Mononuclear cell (primary cell): ENCODE measurements around the gene TBXT. TPM values are rescaled to one million over a fixed set of nuclear protein-coding genes. Genes with fewer than 3 reads are reported as not detected.
"Not testable (repeated sequence)": the region's sequence is repeated elsewhere in the genome, so short reads cannot be mapped to it uniquely, and the experiment has no call there.

Experiments used
- H3K27me3 ChIP-seq: 2 replicates; pipeline ENCODE4 v1.6.0; 2011; ENCODE audit warnings: low read length, control low read depth; ENCODE audit not compliant: insufficient read depth
- H3K4me1 ChIP-seq: 2 replicates; pipeline ENCODE4 v1.5.1; 2011; ENCODE audit warnings: mild to moderate bottlenecking, low read length, control low read depth; ENCODE audit not compliant: insufficient read depth
- H3K4me3 ChIP-seq: 2 replicates; pipeline ENCODE4 v1.5.1; 2011; ENCODE audit warnings: mild to moderate bottlenecking, low read length, moderate library complexity
- H3K9me3 ChIP-seq: 2 replicates; pipeline ENCODE4 v1.5.1; 2011; ENCODE audit warnings: low read depth, mild to moderate bottlenecking, control low read depth, low read length
- total RNA-seq: library from RNA; depleted of rRNA; stranded (reverse); fragments of >200 nt; gene quantifications from one replicate; pipeline ENCODE4 v1.2.3, GENCODE V29; 2012

Gene TBXT
- total RNA-seq, 1 donor: not detected

DNA sequence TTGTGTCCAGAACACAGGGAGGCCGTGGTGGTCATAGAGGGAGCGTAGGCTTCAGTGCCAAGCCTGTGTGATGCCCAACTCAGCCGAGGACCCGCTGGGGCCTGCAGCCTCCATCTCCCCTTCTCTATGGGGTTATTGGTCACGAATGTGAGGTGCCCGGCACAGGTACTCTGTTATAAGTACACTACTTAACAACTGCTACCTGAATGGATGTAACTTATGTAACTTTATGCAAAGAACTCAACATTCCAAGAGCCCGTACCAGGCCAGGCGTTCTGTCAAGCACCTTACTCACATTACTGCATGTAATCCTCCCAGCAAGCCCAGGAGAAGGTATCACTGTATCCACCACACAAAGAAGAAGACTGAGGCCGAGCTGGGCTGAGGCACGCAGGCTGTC is 24.5 kb upstream of the TBXT start:
- no peak overlapping the region for H3K4me3 ChIP-seq

DNA sequence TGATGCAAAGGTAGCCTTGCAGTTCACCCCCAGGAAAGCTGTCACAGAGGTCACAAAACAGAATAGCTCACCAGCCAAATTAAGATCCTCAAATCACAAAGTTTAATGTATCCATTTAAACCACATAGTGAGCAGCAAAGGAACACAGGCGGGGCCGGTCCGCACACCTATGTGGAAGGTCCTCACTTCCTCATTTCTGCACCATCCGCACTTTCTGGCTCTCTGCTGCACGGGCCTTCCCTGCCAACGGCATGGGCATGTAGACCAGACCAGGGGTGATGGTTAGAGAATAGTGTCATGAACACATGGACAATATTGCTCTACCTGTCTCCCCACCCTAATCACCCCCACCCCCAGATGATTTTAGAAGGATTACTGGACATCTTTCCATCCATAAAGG is 12.1 kb upstream of the TBXT start:
- no peak overlapping the region for H3K4me3 ChIP-seq
- H3K27me3 ChIP-seq: peaks cover 6% of the 10 kb centered on the region
- H3K4me1 ChIP-seq: no peaks in the 10 kb centered on the region
- no peaks in the 10 kb centered on the region for H3K9me3 ChIP-seq

More for the DNA sequence above, 24.5 kb upstream of the TBXT start:
- Histone ChIP-seq H3K9me3 (no peaks in the 10 kb centered on the region), H3K4me1 (peaks cover 8% of the 10 kb centered on the region), H3K27me3 (no peaks in the 10 kb centered on the region)

DNA sequence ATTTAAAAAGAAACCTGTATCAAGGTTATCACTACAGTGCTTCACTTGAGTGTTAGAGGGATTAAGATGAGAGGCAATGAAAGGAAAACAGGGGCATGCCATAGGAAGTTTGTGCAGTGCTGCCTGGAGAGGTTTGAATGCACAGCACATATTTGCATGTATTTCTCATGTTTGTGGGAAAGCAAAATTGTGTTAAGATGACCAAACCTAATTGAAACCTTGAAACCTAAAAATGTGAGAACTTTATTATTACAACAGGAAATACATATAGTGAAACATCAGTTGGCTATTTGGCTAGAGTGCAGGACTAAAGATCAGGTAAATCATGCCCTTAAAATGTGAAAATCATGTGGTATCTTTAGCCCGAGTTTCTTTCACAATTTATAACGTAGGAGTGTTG is 8.5 kb upstream of the TBXT start:
- Histone ChIP-seq H3K4me1 (no peaks in the 10 kb centered on the region), H3K9me3 (no peaks in the 10 kb centered on the region), H3K27me3 (peaks cover 26% of the 10 kb centered on the region), H3K4me3 (no peak overlapping the region)

DNA sequence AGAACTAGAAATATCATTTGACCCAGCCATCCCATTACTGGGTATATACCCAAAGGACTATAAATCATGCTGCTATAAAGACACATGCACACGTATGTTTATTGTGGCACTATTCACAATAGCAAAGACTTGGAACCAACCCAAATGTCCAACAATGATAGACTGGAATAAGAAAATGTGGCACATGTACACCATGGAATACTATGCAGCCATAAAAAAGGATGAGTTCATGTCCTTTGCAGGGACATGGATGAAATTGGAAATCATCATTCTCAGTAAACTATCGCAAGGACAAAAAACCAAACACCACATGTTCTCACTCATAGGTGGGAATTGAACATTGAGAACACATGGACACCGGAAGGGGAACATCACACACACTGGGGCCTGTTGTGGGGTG is 7.4 kb upstream of the TBXT start:
- H3K4me3 ChIP-seq, H3K4me1 ChIP-seq, H3K9me3 ChIP-seq: not testable (repeated sequence)
- peaks cover 37% of the 10 kb centered on the region for H3K27me3 ChIP-seq

DNA sequence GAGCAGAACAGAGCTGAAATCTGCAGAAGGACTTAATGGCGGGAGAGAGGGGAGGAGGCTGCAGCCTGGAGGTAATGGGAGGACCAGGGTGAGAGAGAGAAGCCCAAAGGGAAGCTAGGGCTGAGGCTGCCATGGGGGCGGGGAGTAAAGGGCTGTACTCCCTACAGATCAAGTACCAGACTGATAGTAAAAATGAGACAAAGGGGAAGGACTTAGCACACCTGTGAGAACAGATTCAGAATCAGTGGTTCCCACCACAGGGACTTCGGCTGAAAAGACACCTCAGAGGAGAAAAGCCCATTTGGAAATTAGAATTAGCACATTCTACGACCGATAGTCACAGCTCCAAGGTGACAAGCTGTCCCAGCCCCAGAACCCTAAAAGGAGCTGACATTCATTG is 6.4 kb upstream of the TBXT start:
- Histone ChIP-seq H3K4me1 (no peaks in the 10 kb centered on the region), H3K27me3 (peaks cover 45% of the 10 kb centered on the region), H3K9me3 (no peaks in the 10 kb centered on the region), H3K4me3 (no peak overlapping the region)

DNA sequence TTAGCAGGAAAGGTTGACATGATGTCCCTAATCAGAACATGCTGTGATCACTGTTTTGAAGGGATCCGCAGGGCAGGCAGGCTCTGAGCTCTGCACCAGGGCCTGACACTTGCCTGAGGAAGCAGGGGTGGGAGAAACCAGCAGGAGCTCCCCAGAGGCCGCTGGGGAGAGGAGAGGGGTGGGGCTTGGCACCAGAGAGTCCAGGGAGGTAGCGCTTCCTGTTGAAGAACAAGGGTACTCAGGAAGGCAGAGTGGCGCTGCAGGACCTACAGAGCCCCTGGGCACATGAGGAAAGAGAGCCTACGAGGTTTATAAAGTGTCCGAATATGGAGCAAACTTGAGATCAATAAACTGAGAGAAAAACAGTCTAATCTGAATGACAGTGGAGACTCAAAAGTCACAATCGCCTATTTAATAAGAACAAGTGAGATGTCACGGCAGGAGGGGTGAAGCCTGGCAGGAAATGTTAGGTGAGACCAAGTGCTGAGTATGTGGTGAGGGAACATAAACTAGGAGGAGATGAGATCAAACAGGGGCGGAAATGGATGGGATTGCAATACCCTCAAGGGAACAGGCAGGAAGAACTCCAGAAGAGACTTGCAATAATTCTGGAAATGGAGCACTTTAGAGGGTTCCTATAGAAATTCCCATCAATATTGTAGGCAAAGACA is 5.8 kb upstream of the TBXT start:
- no peak overlapping the region for H3K4me3 ChIP-seq
- no peaks in the 10 kb centered on the region for H3K9me3 ChIP-seq
- peaks cover 50% of the 10 kb centered on the region for H3K27me3 ChIP-seq

DNA sequence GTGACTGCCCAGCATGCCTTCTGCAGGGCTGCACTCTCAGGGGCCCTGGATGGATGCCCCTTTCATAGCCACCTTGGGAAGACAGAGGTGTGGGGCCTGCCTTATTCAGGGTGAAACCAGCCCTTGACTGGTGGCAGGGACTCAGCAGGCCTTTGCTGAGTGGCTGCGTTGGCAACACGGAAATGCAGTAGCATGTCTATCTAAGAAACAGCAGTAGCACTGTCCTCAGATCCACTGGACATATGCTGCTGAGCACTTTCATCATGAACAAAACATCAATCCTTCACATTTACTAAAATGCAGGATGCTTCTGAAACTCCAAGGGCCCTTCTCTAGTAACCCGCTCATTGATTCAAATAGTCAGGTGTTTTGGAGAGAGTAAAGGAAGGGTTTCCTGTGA is 4.9 kb upstream of the TBXT start:
- Histone ChIP-seq H3K27me3 (peaks cover 53% of the 10 kb centered on the region), H3K4me1 (peaks cover 6% of the 10 kb centered on the region), H3K4me3 (no peak overlapping the region), H3K9me3 (no peaks in the 10 kb centered on the region)

More for the DNA sequence above, 5.8 kb upstream of the TBXT start:
- peaks cover 3% of the 10 kb centered on the region for H3K4me1 ChIP-seq

DNA sequence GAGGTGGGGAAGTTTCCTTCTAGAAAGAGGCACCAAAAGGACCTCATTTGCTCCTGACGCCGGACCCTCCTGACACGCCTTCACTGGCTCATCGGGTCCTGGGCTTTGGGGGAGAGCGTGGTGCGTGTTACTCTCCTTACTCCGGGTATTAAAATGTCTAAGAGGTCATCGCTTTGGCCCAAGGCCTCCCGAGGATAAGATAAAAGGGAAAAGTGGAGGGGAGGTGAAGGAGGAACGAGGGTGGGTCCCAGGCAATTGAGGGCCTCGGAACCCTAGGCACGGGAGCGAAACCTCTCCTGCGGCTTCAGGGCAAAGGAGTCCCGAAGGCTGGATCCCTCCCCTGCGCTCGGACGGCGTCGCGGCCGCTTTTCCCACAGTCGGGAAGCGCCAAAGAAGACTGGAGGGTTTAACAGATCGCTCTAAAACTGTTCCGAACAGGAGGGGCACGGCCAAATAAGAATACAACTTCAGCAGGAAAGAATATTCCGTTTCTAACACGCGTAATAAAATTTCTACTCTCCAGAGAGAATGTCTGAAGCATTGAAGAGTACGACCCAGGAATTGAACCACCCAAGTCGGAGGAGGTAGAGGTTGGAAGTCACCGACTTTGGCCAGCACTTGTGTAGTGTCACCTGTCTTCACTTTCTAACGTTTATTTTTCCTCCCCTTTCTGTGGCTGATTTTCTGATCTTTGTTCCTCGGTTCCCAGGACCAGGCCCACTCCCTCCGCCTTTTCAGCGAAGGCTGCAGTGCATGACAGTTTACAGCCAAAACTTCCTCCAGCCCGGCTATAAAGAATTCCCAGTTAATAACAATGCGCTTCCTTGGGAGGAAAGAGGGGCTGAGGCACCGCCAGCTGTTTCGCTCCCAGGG is 2.1 kb upstream of the TBXT start:
- no peaks in the 10 kb centered on the region for H3K9me3 ChIP-seq
- no peak overlapping the region for H3K4me3 ChIP-seq
- peaks cover 79% of the 10 kb centered on the region for H3K27me3 ChIP-seq
- peaks cover 6% of the 10 kb centered on the region for H3K4me1 ChIP-seq

DNA sequence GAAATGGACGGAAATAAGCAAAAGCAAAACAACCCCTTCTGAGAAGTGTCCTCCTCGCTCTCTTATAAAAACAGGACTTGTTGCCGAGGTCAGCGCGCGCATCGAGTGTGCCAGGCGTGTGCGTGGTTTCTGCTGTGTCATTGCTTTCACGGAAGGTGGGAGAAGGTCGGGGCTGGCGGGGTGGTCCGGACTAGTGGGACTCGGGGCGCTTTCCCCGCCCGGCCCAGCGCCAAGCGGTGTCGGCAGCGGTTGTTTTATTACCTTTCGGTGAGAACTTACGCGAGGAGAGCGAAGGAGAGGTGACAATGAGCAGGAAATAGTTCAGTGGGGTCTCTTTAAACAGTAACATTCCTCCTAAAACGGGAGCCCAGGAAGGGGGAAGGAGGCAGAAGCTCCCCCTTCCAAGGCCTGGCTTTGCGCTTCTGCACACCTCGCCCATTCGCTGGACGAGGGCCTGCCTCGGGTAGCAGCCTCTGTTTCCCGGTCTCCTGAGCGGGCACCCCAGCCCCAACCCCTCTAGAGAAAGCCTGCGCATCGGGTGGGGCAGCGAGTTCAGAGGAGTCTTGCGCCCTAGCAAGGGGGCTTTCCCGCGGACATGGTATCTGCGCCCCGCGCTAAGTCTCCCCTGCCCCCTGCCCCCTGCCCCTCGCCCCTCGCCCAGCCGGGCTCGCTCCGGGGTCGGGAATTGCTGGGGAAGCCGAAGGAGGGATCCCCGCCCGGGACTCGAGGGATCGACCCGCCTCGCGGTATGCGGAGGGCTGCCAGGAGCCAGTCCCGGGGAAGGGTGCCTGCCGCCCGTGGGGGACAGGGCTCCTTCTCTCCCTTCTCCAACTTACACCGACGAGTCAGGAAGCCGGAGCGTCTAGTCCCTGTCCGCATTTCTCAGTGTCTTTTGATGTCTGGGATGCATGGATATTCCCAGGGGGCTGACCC is 1.2 kb upstream of the TBXT start:
- Histone ChIP-seq H3K27me3 (peaks cover 83% of the 10 kb centered on the region), H3K9me3 (no peaks in the 10 kb centered on the region), H3K4me1 (peaks cover 6% of the 10 kb centered on the region), H3K4me3 (no peak overlapping the region)

DNA sequence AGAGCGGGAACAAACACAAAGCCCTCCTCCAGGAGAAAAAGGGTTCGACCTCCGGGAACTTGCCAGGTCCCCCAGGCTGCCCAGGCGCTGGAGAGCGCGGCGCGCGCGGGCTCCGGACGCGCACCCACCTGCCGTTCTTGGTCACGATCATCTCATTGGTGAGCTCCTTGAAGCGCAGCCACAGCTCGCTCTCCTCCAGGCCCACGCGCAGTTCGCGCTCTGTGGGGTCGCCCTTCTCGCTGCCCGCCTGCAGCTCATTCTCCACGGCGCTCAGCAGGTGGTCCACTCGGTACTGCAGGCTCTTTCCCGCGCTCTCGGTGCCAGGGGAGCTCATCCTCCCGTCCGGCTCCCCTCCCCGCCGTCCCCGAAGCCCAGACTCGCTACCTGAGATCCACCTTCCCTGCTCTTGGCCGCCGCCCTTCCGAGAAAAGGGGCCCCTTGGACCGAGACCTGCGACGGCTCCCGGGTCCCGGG is 356 bp downstream of the TBXT start:
- no peak overlapping the region for H3K4me3 ChIP-seq
- H3K27me3 ChIP-seq: peaks cover 75% of the 10 kb centered on the region
- H3K4me1 ChIP-seq: peaks cover 6% of the 10 kb centered on the region
- no peaks in the 10 kb centered on the region for H3K9me3 ChIP-seq

DNA sequence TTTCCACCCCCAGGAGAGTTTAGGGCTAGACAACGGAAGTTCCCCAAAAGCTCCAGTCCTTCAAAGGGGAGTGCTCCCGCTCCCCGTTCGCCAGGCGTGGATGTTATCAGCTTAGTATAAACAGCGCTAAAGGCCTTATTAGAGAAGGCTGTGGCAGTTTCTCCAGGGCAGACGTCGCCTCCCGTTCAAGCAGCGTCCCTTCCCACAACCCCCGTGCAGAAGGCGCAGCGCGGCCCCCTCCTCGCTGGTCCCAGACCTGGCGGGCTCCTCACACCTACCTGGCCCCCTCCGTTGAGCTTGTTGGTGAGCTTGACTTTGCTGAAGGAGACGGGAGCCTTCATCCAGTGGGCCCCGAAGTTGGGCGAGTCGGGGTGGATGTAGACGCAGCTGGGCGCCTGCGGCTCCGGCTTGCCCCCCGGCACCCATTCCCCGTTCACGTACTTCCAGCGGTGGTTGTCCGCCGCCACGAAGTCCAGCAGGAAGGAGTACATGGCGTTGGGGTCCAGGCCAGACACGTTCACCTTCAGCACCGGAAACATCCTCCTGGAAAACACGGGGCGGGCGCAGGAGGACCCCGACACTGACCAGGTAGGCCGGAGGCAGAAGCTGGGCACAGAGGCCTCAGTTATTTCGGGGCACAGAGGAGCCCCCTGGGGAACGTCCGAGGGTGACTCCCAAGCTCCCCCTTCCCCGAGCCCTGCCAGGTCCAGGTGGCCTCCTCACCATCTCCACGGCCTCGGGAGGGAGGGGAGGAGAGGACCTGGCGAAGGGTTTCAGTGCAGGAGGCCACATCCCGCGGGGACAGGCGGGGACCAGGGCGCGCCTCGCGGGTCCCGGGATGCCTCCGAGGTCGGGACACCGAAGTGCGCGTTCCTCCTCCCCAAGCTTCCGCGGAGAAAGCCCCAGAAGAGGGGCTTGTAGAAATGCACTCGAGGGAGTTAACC is 1.1 kb downstream of the TBXT start:
- peaks cover 6% of the 10 kb centered on the region for H3K4me1 ChIP-seq
- H3K4me3 ChIP-seq: no peak overlapping the region
- H3K9me3 ChIP-seq: no peaks in the 10 kb centered on the region
- peaks cover 68% of the 10 kb centered on the region for H3K27me3 ChIP-seq

DNA sequence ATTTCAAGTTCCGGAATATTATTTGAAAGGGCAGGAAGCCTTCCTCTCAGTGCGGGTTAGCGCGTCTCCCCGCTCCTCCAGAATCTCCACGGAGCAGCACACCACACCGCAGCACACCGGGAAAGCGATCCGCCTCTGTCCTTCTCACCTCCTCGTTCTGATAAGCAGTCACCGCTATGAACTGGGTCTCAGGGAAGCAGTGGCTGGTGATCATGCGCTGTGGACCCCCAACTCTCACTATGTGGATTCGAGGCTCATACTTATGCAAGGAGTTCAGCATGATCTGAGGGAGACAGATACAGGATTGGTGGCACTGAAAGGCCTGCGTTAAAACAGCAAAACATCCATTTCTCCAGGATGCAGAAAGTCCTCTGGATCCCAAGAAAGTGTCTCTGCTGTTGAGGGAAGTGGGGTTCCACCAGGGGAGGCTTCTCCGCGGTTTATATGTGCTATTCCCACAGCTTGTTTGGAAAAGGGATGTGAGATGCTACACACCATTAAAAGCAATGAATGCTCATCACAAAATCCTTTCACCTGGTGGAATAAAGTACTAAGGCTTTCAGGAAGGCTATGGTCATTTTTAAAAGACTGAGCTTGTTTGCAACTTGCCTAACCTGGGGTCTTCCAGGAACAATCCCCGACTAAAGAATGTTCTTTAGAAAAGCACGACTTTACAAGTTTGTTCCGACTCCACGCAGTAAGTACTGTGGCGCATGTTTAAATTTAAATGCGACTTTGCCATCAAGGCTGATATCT is 1.9 kb downstream of the TBXT start:
- H3K4me1 ChIP-seq: peaks cover 6% of the 10 kb centered on the region
- peaks cover 59% of the 10 kb centered on the region for H3K27me3 ChIP-seq
- H3K9me3 ChIP-seq: no peaks in the 10 kb centered on the region
- no peak overlapping the region for H3K4me3 ChIP-seq

DNA sequence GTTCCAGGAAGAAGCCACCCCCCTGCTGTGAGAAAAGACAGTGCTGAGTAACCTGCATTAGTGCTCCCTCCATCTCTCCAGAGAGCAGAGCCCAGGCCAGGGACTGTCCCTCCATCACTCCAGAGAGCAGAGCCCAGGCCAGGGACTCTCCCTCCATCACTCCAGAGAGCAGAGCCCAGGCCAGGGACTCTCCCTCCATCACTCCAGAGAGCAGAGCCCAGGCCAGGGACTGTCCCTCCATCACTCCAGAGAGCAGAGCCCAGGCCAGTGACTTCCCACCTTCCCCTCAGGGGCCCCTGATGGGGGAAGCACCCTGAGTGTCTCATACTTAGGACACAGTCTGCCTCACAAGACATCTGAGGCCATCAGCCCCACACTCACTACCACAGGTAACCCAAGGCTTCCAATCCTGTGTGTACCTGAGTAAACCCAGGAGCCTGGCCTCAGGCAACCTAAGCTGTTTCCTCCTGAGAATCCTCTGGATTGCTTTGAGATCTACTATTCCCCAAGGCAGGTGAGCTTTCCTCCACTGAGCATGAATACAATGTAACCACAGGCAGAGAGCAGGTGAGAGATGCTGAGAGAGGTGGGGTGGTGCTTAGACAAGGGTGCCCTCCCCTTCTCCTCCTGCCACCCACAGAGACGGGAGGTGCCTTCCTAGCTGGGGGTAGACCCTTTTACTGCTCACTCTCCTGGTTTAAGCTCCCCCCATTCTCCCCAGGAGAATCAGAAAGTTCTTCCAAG is 4.9 kb downstream of the TBXT start:
- Histone ChIP-seq H3K9me3 (no peaks in the 10 kb centered on the region), H3K4me3 (no peak overlapping the region), H3K27me3 (peaks cover 36% of the 10 kb centered on the region), H3K4me1 (no peaks in the 10 kb centered on the region)
